ENCODE results near the gene IGSF23.

GRCh38 chr19:44642377-44642776 is 29.0 kb downstream of the IGSF23 start:
- TF ChIP-seq EZH2 (IDR thresholded peaks at IDR 0.05; ENCODE audit: borderline replicate concordance, low read length), result no peak
- no peak for TF ChIP-seq CTCF (IDR thresholded peaks at IDR 0.05; ENCODE audit: low read length)
